NCI-H2171 treated with DMSO at 0.1 percent for 48 hours (cell line): Measurements from ENCODE around the gene ABCD1.
"Not testable (repeated sequence)": the region's sequence is repeated elsewhere in the genome, so short reads cannot be mapped to it uniquely, and the experiment has no call there.

ENCODE experiments used
- DNase-seq: peaks from one replicate; lab custom pipeline; 2025; lab: John Stamatoyannopoulos, UW

ABCD1 gene

GRCh38 chrX:153734871-153735270, 10.2 kb downstream of the ABCD1 start:
- no peak for DNase-seq

- no peak for DNase-seq
These were observed 10.6 kb downstream of the ABCD1 start for GRCh38 chrX:153735274-153735673.

GRCh38 chrX:153736071-153736820, 11.6 kb downstream of the ABCD1 start:
- DNase-seq: no peak

- DNase-seq: no peak
These were observed 12.3 kb downstream of the ABCD1 start for GRCh38 chrX:153736871-153737441.

- no peak for DNase-seq
These were observed 13.5 kb downstream of the ABCD1 start for GRCh38 chrX:153738056-153738605.

- DNase-seq: no peak
These were observed 15.3 kb downstream of the ABCD1 start for GRCh38 chrX:153739754-153740486.

GRCh38 chrX:153740631-153741222, 16.1 kb downstream of the ABCD1 start:
- DNase-seq: no peak

GRCh38 chrX:153741446-153741845, 16.8 kb downstream of the ABCD1 start:
- no peak for DNase-seq

- not testable (repeated sequence) for DNase-seq
These were observed 17.5 kb downstream of the ABCD1 start for GRCh38 chrX:153742111-153742510.

GRCh38 chrX:153742796-153743467, 18.3 kb downstream of the ABCD1 start:
- not testable (repeated sequence) for DNase-seq

GRCh38 chrX:153743468-153744209, 19.0 kb downstream of the ABCD1 start:
- peak; percentile 33 for DNase-seq

- no peak for DNase-seq
These were observed 19.8 kb downstream of the ABCD1 start for GRCh38 chrX:153744210-153745066.

GRCh38 chrX:153745067-153745433, 20.4 kb downstream of the ABCD1 start:
- DNase-seq: peak; percentile 31

- no peak for DNase-seq
These were observed 21.7 kb downstream of the ABCD1 start for GRCh38 chrX:153746359-153746758.

- not testable (repeated sequence) for DNase-seq
These were observed 22.3 kb downstream of the ABCD1 start for GRCh38 chrX:153746991-153747390.

GRCh38 chrX:153749017-153749416, 24.4 kb downstream of the ABCD1 start:
- DNase-seq: not testable (repeated sequence)

- peak; percentile 75 for DNase-seq
These were observed 25.6 kb downstream of the ABCD1 start for GRCh38 chrX:153750127-153750774.

GRCh38 chrX:153755136-153755535, 30.5 kb downstream of the ABCD1 start:
- DNase-seq: no peak

GRCh38 chrX:153761863-153762262, 37.2 kb downstream of the ABCD1 start:
- DNase-seq: no peak
